HUDEP-2 (cell line): Measurements from ENCODE around the gene MCU.
A peak's percentile ranks its signal among the peaks of the same experiment; 100 is the strongest.

ENCODE experiments used
- DNase-seq, 76 experiments: peaks; one replicate each; lab custom pipeline; 2025; ENCODE audit not compliant: unreplicated experiment in 76 of 76; lab: John Stamatoyannopoulos, UW

The MCU gene

DNA sequence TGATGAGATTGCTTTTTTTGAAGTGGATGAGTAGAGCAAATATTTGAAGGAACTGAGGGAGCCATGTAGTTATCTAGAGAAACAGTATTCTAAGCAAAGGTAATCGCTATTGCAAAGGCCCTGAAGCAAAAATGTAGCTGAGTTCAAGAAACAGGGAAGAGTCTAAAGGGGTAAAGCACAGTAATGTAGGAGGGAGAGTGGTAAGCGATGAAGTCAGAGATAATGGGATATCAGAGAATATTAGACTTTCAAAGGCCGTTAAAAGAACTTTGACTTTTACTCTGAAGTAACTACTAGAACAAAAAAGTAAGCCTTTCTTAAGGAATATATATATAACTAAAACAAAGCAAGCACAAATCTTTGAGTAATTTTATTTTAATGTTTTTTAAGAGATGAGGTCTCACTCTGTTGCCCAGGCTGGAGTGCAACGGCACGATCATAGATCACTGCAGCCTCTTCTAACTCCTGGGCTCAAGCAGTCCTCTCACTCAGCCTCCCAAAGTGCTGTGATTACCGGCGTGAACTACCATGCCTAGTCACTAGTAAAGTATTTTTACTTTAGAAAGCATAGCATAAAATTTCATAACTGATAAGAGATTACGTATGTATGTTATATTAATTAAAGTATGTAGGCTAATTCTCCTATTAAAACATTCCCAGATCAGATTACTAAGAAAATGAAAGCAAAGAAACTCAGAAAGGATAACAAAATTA, 139.9 kb downstream of the MCU start:
- no peak for DNase-seq

DNA sequence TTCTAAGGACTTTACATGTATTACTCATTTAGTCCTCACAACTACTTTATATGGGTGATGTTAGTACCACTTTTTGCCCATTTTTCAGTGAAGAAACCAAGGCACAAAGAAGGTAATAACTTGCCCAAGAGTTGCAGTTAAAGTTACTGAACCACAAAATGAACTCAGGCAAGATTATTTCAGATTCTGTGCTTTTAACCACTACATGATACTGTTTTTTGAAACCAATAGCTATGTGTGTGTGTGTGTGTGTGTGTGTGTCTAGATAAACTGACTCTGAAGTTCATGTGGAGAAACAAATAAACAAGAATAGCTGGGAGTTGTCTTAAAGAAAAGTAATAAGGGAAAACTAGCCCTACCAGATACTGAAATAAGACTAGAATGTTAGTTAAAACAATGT, 140.8 kb downstream of the MCU start:
- DNase-seq, result peak in 3 of 76 experiments; percentile 3 to 15 (median 6)

DNA sequence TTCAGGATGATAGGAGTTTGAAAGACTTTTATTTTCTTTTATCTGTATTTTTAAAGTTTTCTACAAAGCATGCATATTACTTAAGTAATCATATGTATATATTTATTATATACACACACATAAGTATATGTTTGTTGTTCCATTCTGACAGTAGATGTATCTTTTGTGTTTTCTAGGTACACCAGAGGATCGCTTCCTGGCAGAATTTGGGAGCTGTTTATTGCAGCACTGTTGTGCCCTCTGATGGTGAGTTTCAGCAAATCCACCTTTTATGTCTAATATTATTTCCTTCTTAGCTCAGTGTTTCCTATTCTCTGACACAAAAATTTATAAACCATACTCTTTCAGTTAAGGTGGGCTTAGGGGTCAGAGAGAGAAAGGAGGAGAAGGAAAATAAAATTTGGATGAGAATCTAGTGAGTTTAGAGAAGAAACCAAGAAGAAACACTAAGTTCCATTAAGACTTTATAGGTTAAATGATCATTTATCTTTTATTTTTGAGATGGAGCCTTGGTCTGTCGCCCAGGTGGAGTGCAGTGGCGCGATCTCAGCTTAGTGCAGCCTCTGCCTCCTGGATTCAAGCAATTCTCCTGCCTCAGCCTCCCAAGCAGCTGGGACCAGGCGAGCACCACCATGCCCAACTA, 142.4 kb downstream of the MCU start:
- DNase-seq, result peak in 34 of 76 experiments; percentile 1 to 61 (median 30)

DNA sequence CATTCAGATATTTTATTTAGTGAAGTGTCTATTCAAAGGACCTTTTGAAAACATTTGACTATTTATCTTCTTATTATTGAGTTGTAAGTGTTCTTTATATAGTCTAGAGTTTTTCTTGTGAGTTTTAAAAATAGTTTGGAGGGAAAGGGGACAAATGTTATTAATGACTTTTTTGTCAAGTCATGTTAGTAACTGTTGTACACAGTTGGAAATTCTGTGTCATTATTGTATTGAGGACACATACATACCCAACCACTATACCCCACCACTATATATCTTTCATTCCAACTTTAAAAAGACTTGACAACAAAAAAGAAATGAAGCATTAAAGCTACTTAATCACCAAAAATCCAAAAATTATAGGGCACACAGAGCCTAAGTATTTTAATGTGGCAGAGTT, 148.4 kb downstream of the MCU start:
- DNase-seq, result no peak

DNA sequence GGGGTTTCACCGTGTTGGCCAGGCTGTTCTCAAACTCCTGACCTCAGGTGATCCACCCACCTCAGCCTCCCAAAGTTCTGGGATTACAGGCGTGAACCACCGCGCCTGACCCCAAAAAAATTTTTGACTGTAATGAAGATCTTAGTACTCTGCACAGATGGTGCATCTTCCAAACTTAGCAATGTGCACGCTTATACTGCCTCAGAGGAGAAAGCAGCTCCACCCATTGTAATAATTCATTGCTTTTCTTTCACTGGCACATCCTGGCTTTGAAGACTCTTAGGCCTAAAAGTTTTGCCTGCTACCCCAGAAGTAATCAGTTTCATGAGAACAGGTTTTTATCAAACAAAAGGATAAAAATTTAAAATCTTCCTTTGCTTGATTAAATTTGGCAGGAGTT, 149.5 kb downstream of the MCU start:
- DNase-seq, result no peak

DNA sequence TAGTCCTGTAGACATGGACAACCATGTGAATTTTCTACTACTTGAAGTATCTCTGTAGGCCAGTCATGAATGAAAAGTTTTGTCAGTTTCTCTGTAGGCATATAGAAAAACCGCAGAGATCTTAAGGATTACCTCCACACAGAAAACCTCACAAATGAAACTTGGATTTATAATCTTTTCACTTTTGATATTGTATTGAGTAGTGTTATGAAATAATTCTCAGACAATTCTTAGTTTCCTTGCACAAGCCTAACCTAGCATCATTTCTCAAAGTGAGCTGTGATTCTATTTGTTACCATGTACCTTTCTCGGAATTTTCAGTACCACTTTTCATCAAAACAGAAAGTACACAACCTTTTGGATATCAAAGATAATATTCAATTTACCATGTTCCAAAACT, 150.2 kb downstream of the MCU start:
- no peak for DNase-seq

DNA sequence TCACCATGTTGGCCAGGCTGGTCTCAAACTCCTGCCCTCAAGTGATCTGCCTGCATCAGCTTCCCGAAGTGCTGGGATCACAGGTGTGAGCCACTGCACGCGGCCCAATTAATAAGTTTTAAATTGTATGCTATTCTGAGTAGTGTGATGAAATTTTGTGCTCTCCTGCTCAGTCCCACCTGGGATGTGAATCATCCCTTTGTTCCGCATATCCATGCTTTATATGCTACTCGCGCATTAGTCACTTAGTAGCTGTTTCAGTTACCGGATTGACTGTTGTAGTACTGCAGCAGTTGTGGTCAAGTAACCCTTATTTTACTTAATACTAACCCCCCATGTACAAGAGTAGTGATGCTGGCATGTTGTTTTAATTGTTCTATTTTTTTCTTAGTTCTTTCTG, 154.3 kb downstream of the MCU start:
- DNase-seq, result no peak

DNA sequence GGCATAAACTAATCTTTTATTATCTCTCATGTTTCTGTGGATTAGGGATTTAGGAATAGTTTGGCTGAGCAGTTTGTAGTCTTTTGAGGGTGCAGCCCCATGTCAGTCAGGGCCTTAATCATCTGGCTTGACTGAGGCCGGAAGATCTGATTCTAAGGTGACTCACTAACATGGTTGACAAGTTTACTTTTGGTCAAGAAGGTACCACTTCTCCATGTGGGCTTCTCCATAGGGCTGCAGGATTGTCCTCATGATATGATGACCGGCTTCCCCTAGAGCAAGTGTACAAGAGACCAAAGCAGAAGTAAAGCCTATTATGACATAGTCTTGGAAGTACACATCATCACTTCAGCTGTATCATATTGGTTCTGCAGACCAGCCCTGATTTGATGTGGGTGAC, 155.7 kb downstream of the MCU start:
- DNase-seq, result peak in 1 of 76 experiments; percentile 1

DNA sequence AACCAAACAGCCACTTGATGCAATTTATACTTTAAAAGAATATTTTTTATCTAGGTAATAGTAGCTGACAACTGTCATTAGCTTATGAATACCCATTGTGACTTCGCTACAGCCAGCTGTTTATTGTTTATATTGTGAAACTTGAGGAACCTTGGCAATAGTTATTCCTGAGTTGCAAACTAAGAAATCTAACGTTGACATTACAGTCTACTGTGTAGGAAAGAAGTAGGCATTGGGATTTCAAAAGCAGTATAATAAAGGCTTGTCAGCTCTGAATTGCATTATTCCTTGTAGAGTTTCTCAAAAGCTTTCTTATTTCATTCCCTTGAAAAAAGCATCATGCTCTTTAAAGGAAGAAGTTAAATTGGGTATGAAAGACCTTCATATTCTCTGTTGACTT, 158.9 kb downstream of the MCU start:
- no peak for DNase-seq

DNA sequence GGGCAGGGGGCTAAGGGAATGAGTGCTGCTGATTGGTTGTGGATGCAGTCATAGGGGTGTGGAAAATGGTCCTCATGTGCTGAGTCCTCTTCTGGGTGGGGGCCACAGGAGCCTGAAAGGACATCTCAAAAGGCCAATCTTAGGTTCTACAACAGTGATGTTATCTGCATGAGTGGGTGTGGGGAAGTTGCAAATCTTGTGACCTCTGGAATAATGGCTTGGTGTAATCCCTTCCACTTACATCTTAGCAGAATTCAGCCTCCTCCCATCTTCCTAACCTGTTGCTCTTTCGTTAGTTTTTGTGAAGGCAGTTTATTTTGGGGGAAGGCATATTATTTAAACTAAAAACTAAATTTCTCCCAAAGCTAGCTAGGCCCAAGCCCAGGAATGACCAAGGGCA, 159.6 kb downstream of the MCU start:
- no peak for DNase-seq

DNA sequence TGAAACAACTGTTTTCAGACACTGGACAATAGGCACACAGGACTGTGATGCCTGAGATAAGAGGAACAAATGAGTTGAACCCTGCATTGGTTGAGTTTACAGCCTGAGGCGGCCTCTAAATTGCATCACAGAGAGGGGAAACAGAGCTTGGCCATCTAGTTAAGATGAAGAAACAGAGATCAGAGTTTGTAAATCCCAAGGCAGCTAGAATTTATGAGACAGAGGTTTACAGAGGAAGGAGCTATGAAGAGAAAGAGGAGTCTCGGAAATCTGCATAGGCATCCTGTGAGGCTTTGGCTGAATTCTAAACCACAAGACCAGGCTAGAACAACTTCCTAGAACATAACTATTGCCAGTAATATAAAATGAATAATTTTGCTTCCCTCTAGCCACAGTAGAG, 160.6 kb downstream of the MCU start:
- no peak for DNase-seq

DNA sequence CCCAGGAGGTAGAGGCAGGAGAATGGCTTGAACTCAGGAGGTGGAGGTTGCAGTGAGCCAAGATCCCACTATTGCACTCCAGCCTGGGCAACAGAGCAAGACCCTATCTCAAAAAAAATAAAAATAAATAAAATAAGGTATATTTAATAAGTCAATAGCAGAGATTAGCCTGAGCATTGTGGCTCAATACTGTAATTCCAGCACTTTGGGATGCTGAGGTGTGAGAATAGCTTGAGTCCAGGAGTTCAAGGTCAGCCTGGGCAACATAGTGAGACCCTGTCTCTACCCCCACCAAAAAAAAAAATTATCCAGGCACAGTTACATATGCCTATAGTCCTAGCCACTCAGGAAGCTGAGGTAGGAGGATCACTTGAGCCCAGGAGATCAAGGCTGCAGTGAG, 163.2 kb downstream of the MCU start:
- no peak for DNase-seq

DNA sequence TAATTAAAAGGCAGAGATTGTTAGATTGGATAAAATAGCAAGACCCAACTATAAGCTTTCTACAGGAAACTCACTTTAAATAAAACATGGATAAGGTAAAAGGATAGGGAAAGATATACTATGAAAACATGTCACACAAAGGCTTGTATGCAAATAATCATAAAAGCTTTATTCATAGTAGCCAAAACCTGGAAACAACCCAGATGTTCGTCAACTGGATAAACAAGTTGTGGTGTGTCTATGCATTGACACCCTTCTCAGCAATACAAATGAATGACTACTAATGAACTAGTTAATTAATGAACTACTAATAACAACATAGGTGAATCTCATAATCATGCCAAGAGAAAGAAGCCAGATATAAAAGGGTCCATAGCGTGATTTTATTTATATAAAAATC, 163.8 kb downstream of the MCU start:
- DNase-seq, result no peak

DNA sequence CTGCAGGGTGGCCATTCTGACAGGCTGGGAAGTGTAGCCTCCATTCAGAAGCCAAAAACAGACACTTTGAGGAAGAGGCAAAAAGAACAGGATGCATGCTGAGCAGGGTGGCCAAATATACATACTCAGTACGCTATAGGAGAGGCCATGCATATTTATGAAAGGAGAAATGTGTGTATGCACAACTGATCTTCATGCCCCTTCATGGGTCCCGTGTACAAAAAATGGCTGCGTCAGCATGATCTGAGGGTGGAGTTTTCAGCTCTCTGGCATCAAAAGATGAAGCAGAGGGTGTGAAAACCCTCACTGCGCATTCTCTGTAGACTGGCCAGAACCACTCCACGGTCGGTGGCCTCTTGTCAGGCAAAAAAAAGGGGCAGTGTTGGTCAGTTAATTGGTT, 166.1 kb downstream of the MCU start:
- DNase-seq, result no peak

DNA sequence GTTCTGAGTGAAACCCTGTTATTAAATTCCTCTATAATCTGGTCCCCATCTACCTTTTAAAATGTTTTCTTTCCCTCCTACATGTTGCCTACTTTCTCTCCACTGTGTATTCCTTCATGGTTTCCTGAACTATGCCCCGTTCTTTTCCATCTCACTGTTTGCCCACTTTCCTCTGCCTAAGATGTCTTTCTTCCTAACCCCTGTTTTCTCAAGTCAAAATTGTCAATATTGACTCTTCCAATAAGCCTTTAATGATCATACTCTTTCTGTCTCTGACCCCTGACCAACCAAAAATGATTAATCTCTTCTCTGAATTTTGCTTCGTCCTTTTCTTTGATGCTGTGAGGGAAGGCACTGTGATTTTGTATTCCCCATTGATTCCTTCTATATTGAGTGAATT, 171.0 kb downstream of the MCU start:
- no peak for DNase-seq

DNA sequence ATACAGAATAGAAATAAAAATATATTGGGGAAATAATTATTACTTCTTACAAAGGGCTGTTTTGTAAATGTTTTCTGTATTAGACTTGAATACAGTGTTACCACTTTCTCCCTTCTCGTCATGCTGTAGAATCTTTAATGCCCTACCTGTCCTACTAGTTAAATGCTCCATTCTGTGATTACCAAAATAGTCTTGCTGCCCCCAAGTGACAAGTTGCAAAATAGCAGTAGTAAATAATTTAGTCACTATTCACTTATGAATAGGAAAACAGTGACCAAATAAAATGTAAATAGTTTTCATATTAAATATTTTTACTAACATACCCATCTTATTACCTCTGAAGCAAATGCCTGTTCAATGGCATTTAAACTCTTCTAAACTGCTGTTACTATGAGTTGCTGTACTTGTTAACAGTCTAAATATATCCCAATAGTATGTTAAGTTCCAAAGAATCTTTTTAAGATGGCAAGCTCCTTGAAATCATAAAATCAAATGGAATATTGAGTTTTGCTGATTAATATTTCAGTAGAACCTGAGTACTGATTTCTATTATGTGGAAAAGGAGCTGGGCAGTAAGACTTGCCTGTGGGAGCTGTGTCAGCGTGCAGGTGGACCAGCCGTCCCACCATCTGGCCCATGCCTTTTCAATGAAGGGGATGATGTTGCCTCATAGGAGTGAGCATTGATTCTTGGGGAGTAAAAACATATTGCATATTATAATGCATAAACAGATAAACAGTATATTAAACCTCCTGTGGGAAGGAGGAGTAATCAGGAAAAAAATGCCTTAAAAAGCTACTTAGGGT, 183.5 kb downstream of the MCU start:
- DNase-seq, result peak in 16 of 76 experiments; percentile 3 to 49 (median 16)

DNA sequence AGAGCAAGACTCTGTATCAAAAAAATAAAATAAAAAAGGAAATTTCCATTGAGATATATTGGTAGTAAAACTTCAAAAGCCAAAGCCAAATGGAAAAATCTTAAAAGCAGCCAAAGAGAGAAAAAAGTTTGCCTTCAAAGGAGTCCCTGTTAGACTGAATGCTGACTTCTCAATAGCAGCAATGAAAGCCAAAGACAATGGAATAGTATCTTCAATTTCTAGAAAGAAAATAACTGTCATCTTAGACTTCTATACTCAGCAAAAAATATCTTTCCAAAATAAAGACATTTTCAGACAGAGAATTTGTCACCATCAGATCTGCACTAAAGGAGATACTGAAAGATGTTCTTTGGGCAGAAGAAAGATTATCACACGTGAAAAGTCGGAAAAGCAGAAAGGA, 187.3 kb downstream of the MCU start:
- DNase-seq, result no peak

DNA sequence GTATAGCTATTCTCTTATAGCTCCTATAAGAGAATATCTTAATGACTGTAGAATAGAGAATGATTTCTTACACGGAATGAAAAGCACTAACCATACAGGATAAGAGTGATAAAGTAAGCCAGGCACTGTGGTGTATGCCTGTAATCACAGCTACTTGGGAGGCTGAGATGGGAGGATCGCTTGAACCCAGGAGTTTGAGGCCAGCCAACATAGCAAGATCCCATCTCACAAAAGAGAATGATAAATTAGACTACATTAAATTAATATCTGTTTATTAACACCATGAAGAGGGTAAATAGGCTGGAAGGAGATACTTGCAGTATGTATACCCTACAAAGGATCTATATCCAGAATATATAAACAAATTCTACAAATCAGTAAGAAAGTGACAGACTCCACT, 189.3 kb downstream of the MCU start:
- DNase-seq, result no peak

DNA sequence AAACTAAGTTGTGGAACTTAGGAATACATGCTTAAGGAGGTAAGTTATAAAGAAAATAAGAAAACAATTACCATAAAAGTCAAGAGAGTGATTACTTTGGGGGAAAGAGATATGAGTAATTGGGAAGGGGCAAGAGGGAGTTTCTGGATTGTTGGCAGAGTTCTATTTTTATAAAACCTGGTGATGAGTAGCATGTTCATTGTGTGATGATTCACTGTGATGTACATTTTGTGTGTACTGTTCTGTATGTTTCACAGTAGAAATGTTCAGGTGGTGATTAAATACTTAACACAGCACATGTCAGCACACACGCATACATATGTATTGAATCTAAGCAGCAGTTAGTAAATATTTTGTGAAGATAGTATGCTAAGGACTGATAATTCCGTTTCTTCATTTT, 191.9 kb downstream of the MCU start:
- DNase-seq, result no peak

DNA sequence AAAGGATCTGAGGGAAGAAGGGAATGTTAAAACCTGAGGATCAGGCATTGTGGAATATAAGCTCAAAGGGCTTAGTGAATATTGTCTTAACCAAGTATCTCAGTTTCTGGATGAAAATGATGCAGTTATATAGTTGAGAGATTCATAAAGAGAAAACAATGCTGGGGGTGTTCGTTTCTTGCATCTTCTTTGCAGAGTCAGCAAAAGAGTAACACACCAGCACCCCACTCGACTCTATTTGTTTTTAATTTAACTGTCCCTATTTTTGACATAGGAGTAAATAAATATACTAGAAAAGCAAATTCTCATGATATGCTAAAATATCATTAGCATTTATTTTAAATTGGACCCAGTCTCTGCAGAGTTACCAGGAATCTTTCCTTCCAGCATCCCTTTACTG, 194.0 kb downstream of the MCU start:
- no peak for DNase-seq

DNA sequence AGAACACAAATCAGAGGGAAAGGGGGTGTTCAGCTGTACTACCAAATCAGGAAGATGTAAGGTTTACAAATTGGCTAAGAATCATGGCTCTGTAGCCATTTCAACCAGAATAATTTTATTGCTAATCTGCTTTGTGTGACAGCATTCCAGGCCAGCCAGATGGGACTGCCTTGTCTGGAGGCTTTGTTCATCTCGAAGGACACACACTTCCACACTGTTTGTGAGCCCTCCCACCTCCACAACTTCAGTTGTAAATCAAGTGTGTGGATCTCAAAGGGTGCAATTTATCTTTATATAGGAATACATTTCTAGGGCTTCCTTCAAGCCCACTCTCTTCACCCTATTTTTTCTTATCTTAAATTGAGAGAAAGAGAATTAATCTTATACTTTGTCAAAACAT, 194.7 kb downstream of the MCU start:
- no peak for DNase-seq

DNA sequence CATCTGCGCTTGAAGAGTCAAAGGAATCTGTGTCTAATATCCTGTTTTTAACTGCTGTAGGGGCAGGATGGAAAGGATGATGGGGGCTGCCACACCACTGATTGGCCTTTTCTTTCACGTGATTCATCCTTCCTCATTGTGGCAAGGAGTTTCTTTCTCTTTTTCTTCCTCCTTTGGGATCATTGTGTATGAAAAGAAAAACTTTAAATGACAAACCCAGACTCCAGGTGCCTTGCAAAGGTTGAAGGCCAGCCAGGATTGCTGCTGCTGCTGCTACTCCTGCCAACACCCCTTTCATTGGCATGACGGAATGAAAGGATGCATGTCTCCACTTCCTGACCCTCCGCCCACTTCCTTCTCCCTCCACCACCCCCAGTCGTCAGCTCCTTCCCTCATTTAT, 195.1 kb downstream of the MCU start:
- DNase-seq, result no peak
